HG03045 (cell line): ENCODE data around the gene SLC39A11.
"Not testable (repeated sequence)": the region's sequence is repeated elsewhere in the genome, so short reads cannot be mapped to it uniquely, and the experiment has no call there.

Experiments
- ATAC-seq: cut with Tn5 transposase; IDR thresholded peaks from one replicate; pipeline ENCODE4 v1.9.1; 2021; ENCODE audit warnings: mild to moderate bottlenecking, moderate library complexity; ENCODE audit not compliant: unreplicated experiment

The SLC39A11 gene

GRCh38 chr17:73092523-73093135 is at the start of gene SLC39A11:
TSS of gene SLC39A11 (minus strand) at chr17:73092688. CDS start at chr17:73088764, 3,924 bp downstream.
- peak; percentile 95 for ATAC-seq

- no peak for ATAC-seq
Observed at GRCh38 chr17:73141411-73141810, 48.9 kb upstream of the SLC39A11 start.

GRCh38 chr17:73140566-73140965 is 48.1 kb upstream of the SLC39A11 start:
- ATAC-seq: no peak

- no peak for ATAC-seq
Observed at GRCh38 chr17:73139296-73139695, 46.8 kb upstream of the SLC39A11 start.

GRCh38 chr17:73138541-73139138 is 46.2 kb upstream of the SLC39A11 start:
- ATAC-seq: no peak

GRCh38 chr17:73137376-73137775 is 44.9 kb upstream of the SLC39A11 start:
- no peak for ATAC-seq

- ATAC-seq: no peak
Observed at GRCh38 chr17:73135766-73136165, 43.3 kb upstream of the SLC39A11 start.

- ATAC-seq: no peak
Observed at GRCh38 chr17:73133911-73134649, 41.6 kb upstream of the SLC39A11 start.

- no peak for ATAC-seq
Observed at GRCh38 chr17:73132085-73132492, 39.6 kb upstream of the SLC39A11 start.

GRCh38 chr17:73131439-73131838 is 39.0 kb upstream of the SLC39A11 start:
- ATAC-seq: not testable (repeated sequence)

GRCh38 chr17:73130977-73131376 is 38.5 kb upstream of the SLC39A11 start:
- no peak for ATAC-seq

- ATAC-seq: no peak
Observed at GRCh38 chr17:73128496-73128895, 36.0 kb upstream of the SLC39A11 start.

- no peak for ATAC-seq
Observed at GRCh38 chr17:73126716-73127473, 34.4 kb upstream of the SLC39A11 start.

- no peak for ATAC-seq
Observed at GRCh38 chr17:73123606-73124320, 31.3 kb upstream of the SLC39A11 start.

- no peak for ATAC-seq
Observed at GRCh38 chr17:73122953-73123605, 30.6 kb upstream of the SLC39A11 start.

GRCh38 chr17:73121506-73121905 is 29.0 kb upstream of the SLC39A11 start:
- ATAC-seq: no peak

- ATAC-seq: no peak
Observed at GRCh38 chr17:73119631-73120030, 27.1 kb upstream of the SLC39A11 start.

GRCh38 chr17:73118951-73119391 is 26.5 kb upstream of the SLC39A11 start:
- ATAC-seq: no peak

GRCh38 chr17:73118139-73118538 is 25.7 kb upstream of the SLC39A11 start:
- ATAC-seq: no peak

- no peak for ATAC-seq
Observed at GRCh38 chr17:73112246-73112645, 19.8 kb upstream of the SLC39A11 start.
